Neuron (in vitro differentiated cells): ENCODE measurements around the gene EMP2.

Source experiments
- H2AFZ ChIP-seq: one replicate; pipeline ENCODE4 v1.6.1; 2013; ENCODE audit warnings: low read depth, mild to moderate bottlenecking, inconsistent platforms, low read length, moderate library complexity
- H3K27me3 ChIP-seq: one replicate; pipeline ENCODE4 v1.6.1; 2013; ENCODE audit warnings: low read length; ENCODE audit not compliant: insufficient read depth
- H3K36me3 ChIP-seq: one replicate; pipeline ENCODE4 v1.6.1; 2013; ENCODE audit warnings: low read length; ENCODE audit not compliant: insufficient read depth
- H3K4me1 ChIP-seq: one replicate; pipeline ENCODE4 v1.6.1; 2013; ENCODE audit warnings: low read length; ENCODE audit not compliant: insufficient read depth
- H3K4me3 ChIP-seq: 2 replicates; pipeline ENCODE4 v1.5.1; 2013; ENCODE audit warnings: mild to moderate bottlenecking, low read length, moderate library complexity
- H3K9me3 ChIP-seq: one replicate; pipeline ENCODE4 v1.6.1; 2013; ENCODE audit warnings: low read length

Gene EMP2

GRCh38 chr16:10580883-10581247 lies 467 bp upstream of the EMP2 start:
- Histone ChIP-seq H3K36me3 (no peaks in the 10 kb centered on the region), H3K4me1 (peaks cover 16% of the 10 kb centered on the region), H3K27me3 (no peaks in the 10 kb centered on the region), H3K9me3 (no peaks in the 10 kb centered on the region), H3K4me3 (peak overlapping the region; percentile 58), H2AFZ (peak overlapping the region; percentile 98)

GRCh38 chr16:10579575-10579964 lies 828 bp downstream of the EMP2 start:
- Histone ChIP-seq H3K36me3 (no peaks in the 10 kb centered on the region), H3K4me3 (peak overlapping the region; percentile 58), H3K9me3 (no peaks in the 10 kb centered on the region), H2AFZ (peak overlapping the region; percentile 98), H3K27me3 (no peaks in the 10 kb centered on the region), H3K4me1 (peaks cover 16% of the 10 kb centered on the region)

- peaks cover 16% of the 10 kb centered on the region for H3K4me1 ChIP-seq
- H3K27me3 ChIP-seq, result no peaks in the 10 kb centered on the region
- no peaks in the 10 kb centered on the region for H3K36me3 ChIP-seq
- H3K4me3 ChIP-seq, result no peak overlapping the region
- no peak overlapping the region for H2AFZ ChIP-seq
- H3K9me3 ChIP-seq, result no peaks in the 10 kb centered on the region
Measured at GRCh38 chr16:10578474-10579316, 1.7 kb downstream of the EMP2 start.

- H3K4me3 ChIP-seq, result no peak overlapping the region
- H3K9me3 ChIP-seq, result no peaks in the 10 kb centered on the region
- H3K36me3 ChIP-seq, result no peaks in the 10 kb centered on the region
- no peak overlapping the region for H2AFZ ChIP-seq
- peaks cover 16% of the 10 kb centered on the region for H3K4me1 ChIP-seq
- H3K27me3 ChIP-seq, result no peaks in the 10 kb centered on the region
Measured at GRCh38 chr16:10577305-10578202, 2.8 kb downstream of the EMP2 start.

- Histone ChIP-seq H3K9me3 (no peaks in the 10 kb centered on the region), H3K4me3 (no peak overlapping the region), H3K27me3 (no peaks in the 10 kb centered on the region), H3K4me1 (peaks cover 16% of the 10 kb centered on the region), H2AFZ (no peak overlapping the region), H3K36me3 (no peaks in the 10 kb centered on the region)
Measured at GRCh38 chr16:10576390-10577304, 3.8 kb downstream of the EMP2 start.

GRCh38 chr16:10575506-10576130 lies 4.8 kb downstream of the EMP2 start:
- Histone ChIP-seq H3K4me1 (peaks cover 12% of the 10 kb centered on the region), H3K9me3 (no peaks in the 10 kb centered on the region), H2AFZ (no peak overlapping the region), H3K27me3 (no peaks in the 10 kb centered on the region), H3K36me3 (no peaks in the 10 kb centered on the region), H3K4me3 (no peak overlapping the region)

GRCh38 chr16:10572611-10573010 lies 7.8 kb downstream of the EMP2 start:
- H3K4me1 ChIP-seq, result peaks cover 3% of the 10 kb centered on the region
- H3K27me3 ChIP-seq, result no peaks in the 10 kb centered on the region
- H3K36me3 ChIP-seq, result no peaks in the 10 kb centered on the region
- no peak overlapping the region for H2AFZ ChIP-seq
- H3K4me3 ChIP-seq, result no peak overlapping the region
- no peaks in the 10 kb centered on the region for H3K9me3 ChIP-seq

GRCh38 chr16:10571354-10571753 lies 9.0 kb downstream of the EMP2 start:
- Histone ChIP-seq H3K36me3 (no peaks in the 10 kb centered on the region), H3K9me3 (no peaks in the 10 kb centered on the region), H3K4me3 (no peak overlapping the region), H3K4me1 (no peaks in the 10 kb centered on the region), H3K27me3 (no peaks in the 10 kb centered on the region), H2AFZ (no peak overlapping the region)

GRCh38 chr16:10569621-10570020 lies 10.8 kb downstream of the EMP2 start:
- H3K4me1 ChIP-seq, result no peaks in the 10 kb centered on the region
- no peaks in the 10 kb centered on the region for H3K27me3 ChIP-seq
- H3K9me3 ChIP-seq, result peaks cover 2% of the 10 kb centered on the region
- no peaks in the 10 kb centered on the region for H3K36me3 ChIP-seq
- no peak overlapping the region for H2AFZ ChIP-seq
- H3K4me3 ChIP-seq, result no peak overlapping the region

- no peaks in the 10 kb centered on the region for H3K27me3 ChIP-seq
- no peaks in the 10 kb centered on the region for H3K36me3 ChIP-seq
- H3K9me3 ChIP-seq, result peaks cover 12% of the 10 kb centered on the region
- no peak overlapping the region for H3K4me3 ChIP-seq
- H3K4me1 ChIP-seq, result no peaks in the 10 kb centered on the region
- no peak overlapping the region for H2AFZ ChIP-seq
Measured at GRCh38 chr16:10566613-10567012, 13.8 kb downstream of the EMP2 start.

GRCh38 chr16:10565167-10565566 lies 15.2 kb downstream of the EMP2 start:
- Histone ChIP-seq H3K27me3 (no peaks in the 10 kb centered on the region), H3K4me1 (no peaks in the 10 kb centered on the region), H3K4me3 (no peak overlapping the region), H3K36me3 (no peaks in the 10 kb centered on the region), H2AFZ (no peak overlapping the region), H3K9me3 (peaks cover 12% of the 10 kb centered on the region)

GRCh38 chr16:10564591-10564990 lies 15.8 kb downstream of the EMP2 start:
- H3K27me3 ChIP-seq, result no peaks in the 10 kb centered on the region
- H3K4me3 ChIP-seq, result no peak overlapping the region
- H3K36me3 ChIP-seq, result no peaks in the 10 kb centered on the region
- no peak overlapping the region for H2AFZ ChIP-seq
- peaks cover 12% of the 10 kb centered on the region for H3K9me3 ChIP-seq
- H3K4me1 ChIP-seq, result no peaks in the 10 kb centered on the region
